Muscle layer of colon (tissue), 2 donors: ENCODE data around the gene RNASEH2A.

ENCODE experiments used
- H3K27ac ChIP-seq: one replicate; pipeline ENCODE4 v1.7.0; 2013; ENCODE audit warnings: low read depth, mild to moderate bottlenecking, low read length, moderate library complexity
- H3K27me3 ChIP-seq, 2 donors: one replicate each; pipeline ENCODE4 v1.7.0; 2013; ENCODE audit warnings: low read length in 2 of 2, mild to moderate bottlenecking in 2 of 2; ENCODE audit not compliant: insufficient read depth in 2 of 2, control insufficient read depth in 1 of 2
- H3K36me3 ChIP-seq: one replicate; pipeline ENCODE4 v1.7.0; 2013; ENCODE audit warnings: mild to moderate bottlenecking, low read length; ENCODE audit not compliant: insufficient read depth
- H3K4me1 ChIP-seq: one replicate; pipeline ENCODE4 v1.7.0; 2013; ENCODE audit warnings: mild to moderate bottlenecking, low read length; ENCODE audit not compliant: insufficient read depth
- H3K4me3 ChIP-seq, 2 donors: one replicate each; pipeline ENCODE4 v1.7.0; 2013; ENCODE audit warnings: low read length in 2 of 2, low read depth in 1 of 2, mild to moderate bottlenecking in 1 of 2, moderate library complexity in 1 of 2
- H3K9ac ChIP-seq: one replicate; pipeline ENCODE4 v1.7.0; 2013; ENCODE audit warnings: low read length
- H3K9me3 ChIP-seq: one replicate; pipeline ENCODE4 v1.7.0; 2013; ENCODE audit warnings: mild to moderate bottlenecking, low read length
- donor health status: abdominal sarcoma.
- donor health status: Adenocarcinoma of cecum.

RNASEH2A gene

GRCh38 chr19:12858041-12858928 lies 51.9 kb downstream of the RNASEH2A start:
- H3K4me1 ChIP-seq, result no peaks in the 10 kb centered on the region
- H3K36me3 ChIP-seq, result no peaks in the 10 kb centered on the region
- no peak overlapping the region for H3K27ac ChIP-seq
- no peak overlapping the region for H3K9ac ChIP-seq
- H3K4me3 ChIP-seq, result no peak overlapping the region
- no peaks in the 10 kb centered on the region for H3K27me3 ChIP-seq
- no peaks in the 10 kb centered on the region for H3K9me3 ChIP-seq

- Histone ChIP-seq H3K9ac (no peak overlapping the region), H3K27ac (no peak overlapping the region), H3K36me3 (no peaks in the 10 kb centered on the region), H3K4me3 (no peak overlapping the region), H3K9me3 (no peaks in the 10 kb centered on the region), H3K27me3 (no peaks in the 10 kb centered on the region), H3K4me1 (no peaks in the 10 kb centered on the region)
These were observed 53.2 kb downstream of the RNASEH2A start for GRCh38 chr19:12859546-12859945.
